Measurements from ENCODE around the gene PKNOX2.

Gene PKNOX2

DNA sequence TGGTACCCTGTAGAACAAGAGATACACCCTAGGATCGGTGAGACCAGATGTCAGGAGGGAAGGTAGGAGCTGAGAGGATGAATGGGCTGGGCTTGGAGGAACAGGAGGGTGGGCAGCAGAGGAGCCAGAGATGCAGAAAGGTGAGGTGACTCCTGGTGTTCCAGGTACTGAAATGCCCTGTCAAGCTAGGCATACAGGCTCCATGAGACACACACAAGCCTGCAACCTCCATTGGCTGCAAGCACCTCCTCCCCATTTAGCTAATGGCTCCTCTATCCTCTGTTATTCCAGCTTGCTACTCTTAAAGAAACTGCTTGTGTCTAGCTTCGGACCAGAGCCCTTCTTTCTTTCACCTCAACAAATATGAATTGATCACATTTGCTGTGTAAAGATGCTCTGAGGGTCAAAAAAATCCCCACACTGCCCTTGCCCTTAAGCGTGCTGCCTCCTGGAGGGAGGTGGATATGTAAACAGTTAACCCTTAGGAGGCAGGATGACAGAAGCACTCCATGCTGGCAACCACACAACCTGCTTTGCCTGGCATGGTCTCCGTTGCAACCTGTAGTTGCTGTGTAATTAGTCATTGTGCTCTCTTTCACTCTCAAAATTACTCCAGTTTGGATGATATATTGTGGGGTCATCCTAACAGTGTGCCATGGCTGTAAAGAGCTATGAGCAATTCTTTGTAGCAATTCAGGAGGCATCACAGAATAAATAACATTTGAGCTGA lies 156.0 kb downstream of the PKNOX2 start:
- Mint-ChIP-seq H3K9me3 (no peaks in the 10 kb centered on the region), H3K27me3 (peaks cover 23% of the 10 kb centered on the region), H3K27ac (no peak overlapping the region), H3K4me3 (no peak overlapping the region), H3K4me1 (no peaks in the 10 kb centered on the region)
- ATAC-seq (no peak), DNase-seq (no peak)

DNA sequence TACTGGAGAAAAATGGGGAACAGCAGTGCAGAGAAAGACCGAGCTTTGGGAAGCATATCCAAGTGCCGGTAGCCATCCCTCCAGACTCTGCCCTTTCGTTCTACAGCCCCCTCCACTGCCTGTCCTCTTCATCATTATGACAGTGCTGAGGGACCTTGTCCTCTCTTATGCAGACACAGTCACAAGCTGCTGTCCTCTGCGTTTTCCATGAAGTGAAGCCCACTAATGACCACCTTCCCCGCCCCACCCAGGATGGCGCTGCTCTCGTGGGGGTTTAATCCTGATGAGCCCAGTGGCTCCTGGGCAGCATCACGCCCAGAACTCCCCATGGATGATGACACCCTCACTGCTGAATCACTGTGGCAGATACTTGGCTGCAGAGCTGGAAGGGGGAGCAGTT lies 157.7 kb downstream of the PKNOX2 start:
- H3K9me3 Mint-ChIP-seq: no peaks in the 10 kb centered on the region
- H3K4me3 Mint-ChIP-seq: no peak overlapping the region
- H3K4me1 Mint-ChIP-seq: no peaks in the 10 kb centered on the region
- H3K27ac Mint-ChIP-seq: no peak overlapping the region
- peaks cover 23% of the 10 kb centered on the region for H3K27me3 Mint-ChIP-seq
- DNase-seq: no peak
- no peak for ATAC-seq

DNA sequence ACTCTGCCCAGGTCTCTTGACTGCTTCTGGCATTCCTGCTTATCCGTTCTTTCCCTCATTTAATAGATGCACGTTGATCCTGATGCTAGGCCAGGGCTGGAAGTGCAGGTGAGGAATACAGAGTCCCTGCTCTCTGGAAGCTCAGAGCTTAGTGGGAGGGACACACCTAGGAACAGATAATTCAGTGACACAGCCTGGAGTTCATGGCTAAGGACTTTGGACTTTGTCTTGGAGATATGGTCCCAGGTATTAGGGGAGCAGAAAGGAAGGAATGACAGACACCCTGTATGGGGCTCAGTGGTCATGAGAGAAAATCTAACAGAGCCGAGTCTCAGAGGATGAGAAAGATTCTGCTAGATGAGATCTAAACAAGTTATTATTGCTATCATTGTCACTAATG lies 160.6 kb downstream of the PKNOX2 start:
- ATAC-seq (no peak), DNase-seq (no peak)
- Mint-ChIP-seq H3K4me1 (no peaks in the 10 kb centered on the region), H3K4me3 (no peak overlapping the region), H3K27ac (no peak overlapping the region), H3K9me3 (no peaks in the 10 kb centered on the region), H3K27me3 (peaks cover 36% of the 10 kb centered on the region)

DNA sequence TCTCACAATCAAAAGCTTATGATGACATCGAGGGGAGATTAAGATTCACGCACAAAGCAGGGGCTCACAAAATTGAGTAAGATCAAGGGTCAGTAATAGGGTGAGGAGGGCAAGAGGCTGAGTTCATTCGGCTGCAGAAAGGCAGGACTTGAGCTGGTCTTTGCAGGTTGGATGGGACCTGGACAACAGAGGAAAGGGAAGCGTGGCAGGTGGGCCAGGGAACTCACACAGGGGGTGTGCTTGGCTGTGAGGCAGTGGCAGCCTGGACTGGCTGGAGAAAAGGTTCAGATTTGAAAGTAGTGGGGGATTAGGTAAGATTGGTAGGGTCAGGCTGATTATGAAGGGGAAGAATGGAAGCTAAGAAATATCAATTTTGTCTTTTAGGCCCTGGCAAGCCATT lies 161.6 kb downstream of the PKNOX2 start:
- H3K9me3 Mint-ChIP-seq: no peaks in the 10 kb centered on the region
- ATAC-seq (no peak), DNase-seq (no peak)
- H3K27ac Mint-ChIP-seq: no peak overlapping the region
- no peaks in the 10 kb centered on the region for H3K4me1 Mint-ChIP-seq
- peaks cover 36% of the 10 kb centered on the region for H3K27me3 Mint-ChIP-seq
- no peak overlapping the region for H3K4me3 Mint-ChIP-seq

DNA sequence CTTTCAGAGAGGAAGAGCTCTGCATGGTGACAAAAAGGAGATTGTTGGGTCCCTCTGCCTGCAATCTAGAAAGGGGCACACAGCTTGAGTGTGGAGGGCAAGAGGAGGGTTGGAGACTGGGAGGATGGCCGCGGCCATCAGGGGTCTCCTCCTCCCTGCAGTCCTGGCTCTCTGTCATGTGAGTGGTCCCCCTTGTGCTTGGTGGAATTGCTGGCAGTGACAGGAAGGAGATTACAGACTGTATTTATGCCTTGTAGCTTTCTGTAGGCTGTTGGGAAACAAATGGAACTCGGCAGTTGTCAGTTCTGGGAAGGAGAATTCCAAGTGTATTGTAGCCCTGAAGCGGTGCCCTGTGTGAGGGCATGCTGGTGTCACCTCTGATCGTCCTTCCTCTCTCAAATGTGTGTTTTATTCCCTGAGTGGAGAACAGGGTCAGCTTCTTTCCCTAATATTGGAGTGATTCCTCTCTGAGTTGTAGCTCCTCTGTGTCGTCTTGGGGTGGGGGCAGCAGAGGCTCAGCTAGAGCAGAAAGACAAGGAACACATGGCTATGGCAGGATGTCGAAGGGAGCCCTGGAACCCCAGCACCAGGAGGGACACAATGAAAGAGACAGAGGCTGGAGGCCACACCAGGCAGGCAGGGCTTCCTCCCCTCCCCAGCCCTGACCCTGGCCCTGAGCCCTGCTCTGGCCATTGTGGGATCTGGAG lies 163.1 kb downstream of the PKNOX2 start:
- DNase-seq: no peak
- Mint-ChIP-seq H3K27ac (no peak overlapping the region), H3K9me3 (no peaks in the 10 kb centered on the region), H3K4me3 (no peak overlapping the region), H3K27me3 (peaks cover 30% of the 10 kb centered on the region), H3K4me1 (no peaks in the 10 kb centered on the region)
- no peak for ATAC-seq

DNA sequence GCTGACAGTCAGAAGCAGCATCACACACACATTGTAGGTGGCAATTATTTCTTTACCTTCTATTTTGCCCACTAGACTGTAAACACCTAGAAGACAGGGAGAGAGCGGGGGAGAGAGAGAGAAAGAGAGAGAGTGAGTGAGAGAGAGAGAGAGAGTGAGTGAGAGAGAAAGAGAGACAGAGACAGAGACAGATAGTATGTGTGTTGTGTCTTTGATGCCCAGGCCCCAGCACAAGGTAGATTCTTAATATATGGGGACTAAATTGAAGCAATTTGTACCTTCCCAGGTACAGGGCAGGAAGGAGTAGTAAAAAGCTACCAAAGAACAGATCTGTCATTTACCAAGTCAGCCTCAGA lies 163.7 kb downstream of the PKNOX2 start:
- ATAC-seq (no peak), DNase-seq (no peak)
- Mint-ChIP-seq H3K9me3 (no peaks in the 10 kb centered on the region), H3K27ac (no peak overlapping the region), H3K4me1 (no peaks in the 10 kb centered on the region), H3K4me3 (no peak overlapping the region), H3K27me3 (peaks cover 29% of the 10 kb centered on the region)

DNA sequence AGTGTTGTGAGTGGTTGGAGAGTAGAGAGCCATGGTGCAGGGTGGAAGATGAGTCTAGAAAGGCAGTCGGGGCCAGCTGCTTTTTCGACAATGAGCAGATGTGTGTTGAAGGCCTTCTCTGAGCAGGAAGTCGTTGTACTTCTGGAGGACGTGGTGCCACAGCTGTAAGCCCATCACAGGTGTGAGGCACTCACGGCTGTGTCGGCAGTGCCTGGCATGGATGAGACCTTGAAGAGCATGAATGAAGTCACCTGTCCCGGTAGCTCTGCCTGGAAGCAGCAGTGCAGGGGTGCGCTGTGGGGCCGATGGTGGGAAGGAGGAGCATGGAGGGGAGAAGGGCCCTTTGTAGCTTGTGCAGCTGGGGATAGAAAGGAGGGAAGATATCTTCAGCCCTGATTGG lies 165.2 kb downstream of the PKNOX2 start:
- Mint-ChIP-seq H3K27ac (no peak overlapping the region), H3K27me3 (peaks cover 29% of the 10 kb centered on the region), H3K9me3 (no peaks in the 10 kb centered on the region), H3K4me1 (no peaks in the 10 kb centered on the region), H3K4me3 (no peak overlapping the region)
- ATAC-seq: peak; percentile 35
- no peak for DNase-seq

DNA sequence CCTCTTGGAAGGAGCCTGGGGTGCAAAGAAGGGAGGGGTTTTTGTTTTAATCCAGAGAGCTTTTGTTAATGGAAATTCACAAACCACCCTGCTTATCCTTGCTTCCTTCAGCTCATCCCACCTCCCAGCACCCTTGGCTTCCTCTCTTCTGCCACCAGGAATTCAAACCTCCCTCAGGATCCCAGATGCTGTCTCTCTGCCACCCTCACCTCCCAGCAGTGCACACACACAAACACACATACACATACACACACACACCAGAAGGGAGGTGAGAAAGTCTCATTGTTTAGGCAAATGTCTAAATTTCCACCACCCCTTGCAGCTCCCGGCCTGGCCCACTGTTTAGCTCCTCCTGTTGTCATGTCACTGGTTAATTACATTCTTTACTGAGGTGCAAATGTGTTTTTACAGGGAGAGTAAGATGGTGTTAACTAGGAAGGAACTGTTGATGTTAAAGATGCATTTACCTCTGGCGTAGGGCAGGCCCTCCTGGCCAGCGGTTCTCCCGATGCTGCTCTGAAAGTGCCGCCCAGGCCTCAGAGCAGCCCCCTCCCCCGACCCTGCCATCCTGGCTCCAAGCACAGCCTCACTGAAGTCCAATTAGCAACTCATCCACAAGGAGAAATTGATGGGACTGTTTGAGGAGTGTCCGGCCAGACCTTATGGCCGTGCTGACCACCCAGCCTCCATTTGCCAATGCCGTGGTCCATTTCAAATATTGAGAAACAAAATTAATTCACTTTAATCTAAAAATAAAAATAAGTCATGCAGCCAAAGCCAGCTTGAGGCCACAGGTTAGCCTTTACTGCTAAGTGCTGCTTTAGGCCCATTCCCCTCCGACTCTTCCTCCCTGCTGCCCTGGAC lies 166.1 kb downstream of the PKNOX2 start:
- Mint-ChIP-seq H3K9me3 (no peaks in the 10 kb centered on the region), H3K4me1 (no peaks in the 10 kb centered on the region), H3K27ac (no peak overlapping the region), H3K4me3 (no peak overlapping the region), H3K27me3 (peaks cover 29% of the 10 kb centered on the region)
- no peak for DNase-seq
- ATAC-seq: no peak

DNA sequence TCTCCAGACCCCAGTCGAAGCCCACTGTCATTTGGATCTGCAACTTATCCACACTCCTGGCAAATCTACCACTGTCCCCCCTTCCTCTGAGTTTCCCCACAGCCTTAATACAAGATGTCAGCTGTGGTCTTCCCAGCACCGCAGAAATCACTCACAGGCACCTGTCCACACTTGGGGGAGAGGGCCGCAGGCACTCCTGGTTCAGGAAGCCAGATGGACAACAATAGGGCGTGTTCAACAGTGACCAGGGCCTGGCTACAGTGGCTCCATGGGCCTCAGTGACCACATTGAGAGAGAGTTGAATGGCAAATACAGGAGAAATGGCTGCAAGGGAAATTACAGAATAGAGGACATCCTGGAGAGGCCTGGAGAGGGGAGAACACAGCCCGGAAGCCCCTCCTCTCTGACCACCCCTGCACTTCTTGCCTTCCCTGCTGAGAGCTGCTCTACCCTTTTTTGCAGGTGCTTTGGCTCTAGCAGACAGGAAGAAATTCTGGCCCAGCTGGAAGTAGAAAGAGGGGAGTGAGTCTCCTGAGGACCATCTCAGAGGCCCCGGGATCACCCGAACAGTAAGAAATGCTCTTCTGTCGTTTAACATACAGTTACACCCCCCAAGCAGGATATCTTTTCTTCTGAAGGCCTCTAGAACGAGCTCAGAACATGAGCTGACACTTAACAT lies 166.9 kb downstream of the PKNOX2 start:
- ATAC-seq: no peak
- Mint-ChIP-seq H3K27ac (no peak overlapping the region), H3K4me3 (no peak overlapping the region), H3K9me3 (no peaks in the 10 kb centered on the region), H3K4me1 (no peaks in the 10 kb centered on the region), H3K27me3 (peaks cover 29% of the 10 kb centered on the region)
- DNase-seq: no peak

DNA sequence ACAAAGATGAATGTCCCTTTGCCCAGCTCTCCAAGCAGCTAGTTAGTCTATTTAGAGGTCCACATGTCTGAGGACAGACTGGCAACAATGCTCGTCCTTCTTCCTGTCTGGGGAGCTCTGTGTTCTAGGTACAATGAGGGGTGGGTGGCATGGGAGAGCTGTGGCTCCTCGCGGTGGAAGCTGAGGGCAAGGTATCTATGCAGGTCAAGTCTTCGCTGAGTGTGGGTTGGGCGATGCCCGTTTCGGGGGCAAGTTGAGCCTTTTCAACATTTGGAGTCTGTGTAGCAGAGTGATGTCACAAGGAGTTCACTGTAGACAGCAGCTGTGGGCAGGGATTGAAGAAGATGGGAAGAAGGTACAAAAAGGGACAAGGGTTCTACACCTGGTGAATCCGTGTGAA lies 168.3 kb downstream of the PKNOX2 start:
- ATAC-seq: no peak
- no peak for DNase-seq
- no peak overlapping the region for H3K4me3 Mint-ChIP-seq
- H3K4me1 Mint-ChIP-seq: no peaks in the 10 kb centered on the region
- no peak overlapping the region for H3K27ac Mint-ChIP-seq
- peaks cover 30% of the 10 kb centered on the region for H3K27me3 Mint-ChIP-seq
- H3K9me3 Mint-ChIP-seq: no peaks in the 10 kb centered on the region

DNA sequence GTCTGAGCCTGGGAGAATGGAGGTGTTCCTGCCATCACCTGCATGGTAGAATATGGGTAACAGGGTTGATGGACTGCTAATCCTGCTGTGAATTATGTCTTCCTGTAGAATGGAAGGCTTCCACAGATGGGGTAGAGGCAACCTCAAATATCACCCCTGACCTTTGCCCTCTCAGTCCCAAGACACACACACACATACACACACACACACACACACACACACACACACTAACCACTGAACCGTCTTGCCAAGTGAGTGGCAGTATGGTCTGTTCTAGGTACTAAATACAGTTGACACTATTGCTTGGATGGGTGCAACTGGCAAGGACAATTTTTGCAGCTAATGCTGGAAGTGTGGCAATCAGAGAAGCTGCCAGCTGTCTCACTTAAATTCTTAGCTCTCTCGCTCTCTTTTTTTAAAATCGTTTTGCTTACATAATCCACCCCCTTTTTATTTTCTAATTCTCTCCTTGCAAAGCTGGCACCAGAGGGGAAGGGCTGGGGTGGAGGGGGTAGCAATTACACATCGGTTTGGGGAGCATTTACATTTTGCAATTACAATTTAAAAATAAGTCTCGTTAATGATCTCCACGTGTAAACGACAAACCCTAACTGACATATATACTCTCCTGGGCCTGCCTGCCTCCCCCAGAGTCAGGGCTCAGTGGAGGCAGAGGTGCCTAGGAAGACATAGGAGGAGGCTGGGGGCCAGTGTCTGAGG lies 169.0 kb downstream of the PKNOX2 start:
- Mint-ChIP-seq H3K9me3 (no peaks in the 10 kb centered on the region), H3K27ac (no peak overlapping the region), H3K4me3 (no peak overlapping the region), H3K27me3 (peaks cover 30% of the 10 kb centered on the region), H3K4me1 (no peaks in the 10 kb centered on the region)
- DNase-seq (no peak), ATAC-seq (no peak)

DNA sequence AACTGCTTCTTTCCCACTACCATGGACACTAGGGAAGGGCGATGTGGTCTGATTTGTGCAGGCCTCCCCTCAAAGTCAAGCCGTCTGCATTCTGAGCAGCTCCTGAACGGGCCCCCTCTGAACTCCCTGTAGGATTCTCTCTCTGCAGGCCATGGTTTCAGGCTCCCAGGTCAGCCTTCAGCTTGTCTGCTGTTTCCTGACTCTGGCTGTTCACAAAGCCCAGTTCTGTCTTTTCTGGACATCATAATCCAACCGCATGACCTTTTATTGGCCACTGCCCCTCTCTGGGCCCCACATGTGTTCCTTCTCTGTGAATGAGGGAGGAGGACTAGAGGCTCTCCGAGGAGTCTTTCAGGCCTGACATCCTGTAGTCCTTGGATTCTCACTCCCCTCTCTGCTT lies 170.6 kb downstream of the PKNOX2 start:
- no peak for DNase-seq
- Mint-ChIP-seq H3K9me3 (no peaks in the 10 kb centered on the region), H3K27ac (no peak overlapping the region), H3K4me1 (no peaks in the 10 kb centered on the region), H3K4me3 (no peak overlapping the region), H3K27me3 (peaks cover 28% of the 10 kb centered on the region)
- no peak for ATAC-seq

DNA sequence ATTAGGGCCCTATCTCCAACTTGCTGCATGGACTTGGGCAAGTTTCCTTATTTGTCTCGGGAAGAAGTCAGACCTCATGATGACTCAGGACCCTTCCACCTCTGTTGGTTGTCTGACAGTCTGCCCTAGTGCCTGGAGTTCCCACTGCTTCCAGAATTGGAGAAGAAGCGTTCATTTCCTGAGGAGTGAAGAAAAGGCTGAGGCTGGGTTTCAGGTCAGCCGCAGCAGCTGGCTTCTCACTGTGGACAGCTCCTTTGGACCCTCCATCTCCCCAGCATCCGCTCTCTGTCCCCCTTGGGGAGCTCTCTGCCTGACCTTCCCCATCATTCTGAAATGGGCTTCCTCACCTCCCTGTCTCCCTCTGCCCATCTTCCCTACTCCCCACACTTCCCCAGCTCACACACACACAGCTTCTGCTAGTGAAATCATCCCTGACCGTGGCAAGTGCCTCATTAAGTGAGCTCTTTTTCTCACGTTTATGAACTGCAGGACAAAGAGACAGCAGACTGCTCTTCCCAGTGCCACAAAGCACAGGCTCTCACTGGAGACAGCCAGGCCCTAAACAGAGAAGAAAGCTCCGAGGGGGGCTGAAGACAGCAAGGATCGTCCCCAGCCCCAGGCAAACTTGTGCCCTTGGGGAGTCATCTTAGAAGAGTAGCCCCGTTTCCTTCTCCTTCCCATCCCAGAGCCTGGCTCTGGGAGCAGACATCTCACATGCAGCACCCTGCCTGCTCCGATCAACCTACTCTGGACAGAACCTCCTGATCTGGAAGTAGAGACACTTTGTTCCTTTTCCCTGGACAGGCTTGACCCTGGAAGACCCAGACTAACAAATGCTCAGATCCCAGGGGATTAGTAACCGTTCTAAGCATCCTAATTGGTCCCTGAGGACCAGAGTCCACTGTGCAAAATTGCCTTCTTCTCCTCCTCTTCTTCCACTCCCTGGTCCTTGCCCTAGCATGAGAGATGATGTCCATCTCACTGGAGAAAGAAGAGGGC lies 173.6 kb downstream of the PKNOX2 start:
- DNase-seq (no peak), ATAC-seq (no peak)
- H3K27ac Mint-ChIP-seq: peak overlapping the region in 1 of 2 donors; percentile 36
- no peak overlapping the region for H3K4me3 Mint-ChIP-seq
- H3K4me1 Mint-ChIP-seq: no peaks in the 10 kb centered on the region
- H3K27me3 Mint-ChIP-seq: peaks cover 20% of the 10 kb centered on the region
- no peaks in the 10 kb centered on the region for H3K9me3 Mint-ChIP-seq
